ENCODE measurements around the gene RPS21.

Gene RPS21

GRCh38 chr20:62365814-62366369 lies 21.0 kb upstream of the RPS21 start:
- no peak overlapping the region for H3K4me2 ChIP-seq (ENCODE audit: low read depth, low read length, poor library complexity, severe bottlenecking)
- no peaks in the 10 kb centered on the region for H4K20me1 ChIP-seq (ENCODE audit: low read depth, low read length)
- H3K9me2 ChIP-seq (replicated peaks; ENCODE audit: insufficient read depth, low read length): no peaks in the 10 kb centered on the region
- H3K9ac ChIP-seq (ENCODE audit: low read length): no peak overlapping the region
- no peak for TF ChIP-seq EZH2phosphoT487 (conservative IDR thresholded peaks at IDR 0.05; ENCODE audit: low read length)
- no peak for TF ChIP-seq CTCF (IDR thresholded peaks at IDR 0.05; ENCODE audit: insufficient read depth, low read length, poor library complexity, severe bottlenecking)
- H3K36me3 ChIP-seq (ENCODE audit: low read length): no peaks in the 10 kb centered on the region
- no peaks in the 10 kb centered on the region for H3K27me3 ChIP-seq (ENCODE audit: low read length)
- no peaks in the 10 kb centered on the region for H3K9me3 ChIP-seq (ENCODE audit: insufficient read depth, low read length)
- H3F3A ChIP-seq (ENCODE audit: insufficient read depth): no peaks in the 10 kb centered on the region
- H2AFZ ChIP-seq (ENCODE audit: low read depth, low read length, severe bottlenecking): no peak overlapping the region
- no peak overlapping the region for H3K4me3 ChIP-seq (ENCODE audit: insufficient read depth, low read length, poor library complexity, severe bottlenecking)
- H3K27ac ChIP-seq (ENCODE audit: low read depth, low read length): no peak overlapping the region
- H3K79me2 ChIP-seq (ENCODE audit: insufficient read depth, low read length): no peaks in the 10 kb centered on the region

DNA sequence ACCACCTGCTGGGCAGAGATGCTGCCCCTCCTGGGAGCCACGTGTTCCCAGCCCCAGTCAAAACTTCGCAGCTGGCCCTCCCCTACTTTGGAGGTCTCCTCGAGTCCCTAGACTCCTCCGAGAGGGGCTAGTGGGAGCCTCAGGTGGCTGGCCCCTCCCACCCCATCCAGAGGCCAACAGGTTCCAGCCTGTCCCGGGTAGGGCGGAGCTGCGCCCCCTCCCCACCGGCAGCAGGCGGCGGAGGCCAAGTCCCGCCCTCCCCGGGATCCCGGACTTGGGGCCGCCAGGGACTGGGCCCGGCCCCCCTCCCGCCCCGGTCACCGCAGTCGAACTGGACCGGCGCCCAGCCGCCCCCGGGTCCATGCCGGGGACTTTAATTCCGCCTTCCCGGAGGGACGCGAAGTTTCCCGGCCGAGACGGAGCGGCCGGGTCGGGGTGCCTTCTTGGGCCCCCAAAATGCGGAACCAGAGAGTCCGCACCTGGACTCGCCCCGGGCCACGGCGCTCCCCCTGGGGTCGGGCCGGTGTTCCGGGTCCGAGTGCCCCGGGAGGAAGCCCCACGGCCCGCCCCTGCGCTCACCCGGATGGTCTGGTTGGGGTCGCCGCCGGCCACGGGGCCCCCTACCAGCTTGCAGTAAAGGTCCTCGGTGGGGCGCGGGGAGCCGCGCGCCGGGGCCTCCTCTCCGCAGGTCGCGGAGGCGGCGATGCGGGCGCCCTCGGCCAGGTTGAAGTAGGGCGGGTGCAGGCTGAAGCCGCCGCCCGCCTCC lies 20.4 kb upstream of the RPS21 start:
- H2AFZ ChIP-seq (ENCODE audit: low read depth, low read length, severe bottlenecking): no peak overlapping the region
- H3K9ac ChIP-seq (ENCODE audit: low read length): peak overlapping the region; percentile 30; the same call in 1 of the 2 replicates
- no peaks in the 10 kb centered on the region for H3K36me3 ChIP-seq (ENCODE audit: low read length)
- H3F3A ChIP-seq (ENCODE audit: insufficient read depth): no peaks in the 10 kb centered on the region
- TF ChIP-seq CTCF (IDR thresholded peaks at IDR 0.05; ENCODE audit: insufficient read depth, low read length, poor library complexity, severe bottlenecking) (no peak), EZH2phosphoT487 (conservative IDR thresholded peaks at IDR 0.05; ENCODE audit: low read length) (peak; percentile 95)
- H3K4me2 ChIP-seq (ENCODE audit: low read depth, low read length, poor library complexity, severe bottlenecking): peak overlapping the region; percentile 45
- H3K9me2 ChIP-seq (replicated peaks; ENCODE audit: insufficient read depth, low read length): no peaks in the 10 kb centered on the region
- no peaks in the 10 kb centered on the region for H4K20me1 ChIP-seq (ENCODE audit: low read depth, low read length)
- no peak overlapping the region for H3K27ac ChIP-seq (ENCODE audit: low read depth, low read length)
- no peaks in the 10 kb centered on the region for H3K79me2 ChIP-seq (ENCODE audit: insufficient read depth, low read length)
- H3K9me3 ChIP-seq (ENCODE audit: insufficient read depth, low read length): no peaks in the 10 kb centered on the region
- H3K27me3 ChIP-seq (ENCODE audit: low read length): no peaks in the 10 kb centered on the region
- H3K4me3 ChIP-seq (ENCODE audit: insufficient read depth, low read length, poor library complexity, severe bottlenecking): peak overlapping the region; percentile 36

- no peak within 1 kb of the TSS for H2AFZ ChIP-seq (ENCODE audit: low read depth, low read length, severe bottlenecking)
- no peaks in the 10 kb centered on the region for H3K79me2 ChIP-seq (ENCODE audit: insufficient read depth, low read length)
- H3K4me2 ChIP-seq (ENCODE audit: low read depth, low read length, poor library complexity, severe bottlenecking): peak within 1 kb of the TSS; percentile 45
- peak within 1 kb of the TSS; percentile 30; the same call in 1 of the 2 replicates for H3K9ac ChIP-seq (ENCODE audit: low read length)
- no peaks in the 10 kb centered on the region for H3F3A ChIP-seq (ENCODE audit: insufficient read depth)
- no peaks in the 10 kb centered on the region for H3K27me3 ChIP-seq (ENCODE audit: low read length)
- no peak within 1 kb of the TSS for H3K27ac ChIP-seq (ENCODE audit: low read depth, low read length)
- peak within 1 kb of the TSS; percentile 36 for H3K4me3 ChIP-seq (ENCODE audit: insufficient read depth, low read length, poor library complexity, severe bottlenecking)
- no peaks in the 10 kb centered on the region for H3K36me3 ChIP-seq (ENCODE audit: low read length)
- H4K20me1 ChIP-seq (ENCODE audit: low read depth, low read length): no peaks in the 10 kb centered on the region
- H3K9me2 ChIP-seq (replicated peaks; ENCODE audit: insufficient read depth, low read length): no peaks in the 10 kb centered on the region
- no peaks in the 10 kb centered on the region for H3K9me3 ChIP-seq (ENCODE audit: insufficient read depth, low read length)
- 0 out of 2 replicates have a peak, but pooled peaks have one; percentile 14 for TF ChIP-seq EZH2phosphoT487 (conservative IDR thresholded peaks at IDR 0.05; ENCODE audit: low read length)
- no peak for TF ChIP-seq CTCF (IDR thresholded peaks at IDR 0.05; ENCODE audit: insufficient read depth, low read length, poor library complexity, severe bottlenecking)
Measured at GRCh38 chr20:62367136-62367632, 19.7 kb upstream of the RPS21 start, which contains the start of gene LAMA5. Gene LAMA5, minus strand, starts transcription at chr20:62367312. Its CDS starts 67 bp downstream, at chr20:62367245.
